MCF 10A (cell line): Measurements from ENCODE around the gene GRM5. TPM values are rescaled to one million over a fixed set of nuclear protein-coding genes. Genes with fewer than 3 reads are reported as not detected.

Source experiments
- BruUV-seq: library from RNA; stranded (reverse); fragments of 400-500 nt; replicated peaks from 2 replicates; lab custom pipeline; 2021; lab: Mats Ljungman, UMichigan
- CTCF ChIA-PET: fragments of 300-600 bp; sonication (Branson Sonifier 250); formaldehyde crosslinking; extraction: SDS; loops from one replicate; lab custom pipeline; 2021; ENCODE audit warnings: antibody characterized with exemption, inconsistent platforms; lab: Yijun Ruan, JAX
- POLR2A ChIA-PET: fragments of 300-600, 350-650 bp; sonication (Branson Sonifier 250); formaldehyde crosslinking; extraction: SDS; loops from one replicate; lab custom pipeline; 2020; ENCODE audit warnings: antibody characterized with exemption, inconsistent platforms; lab: Yijun Ruan, JAX
- DNase-seq: peaks from one replicate; pipeline ENCODE4 v3.0.0-alpha.2; 2018; ENCODE audit not compliant: unreplicated experiment
- H3K27ac Mint-ChIP-seq: one replicate; pipeline ENCODE4 v1.8.0; 2022; ENCODE audit warnings: mild to moderate bottlenecking, low read depth, mixed read lengths; ENCODE audit not compliant: unreplicated experiment
- H3K27me3 Mint-ChIP-seq: one replicate; pipeline ENCODE4 v1.8.0; 2022; ENCODE audit warnings: mixed read lengths; ENCODE audit not compliant: insufficient read depth, unreplicated experiment
- H3K36me3 Mint-ChIP-seq: one replicate; pipeline ENCODE4 v1.8.0; 2022; ENCODE audit warnings: mild to moderate bottlenecking, moderate library complexity, mixed read lengths; ENCODE audit not compliant: insufficient read depth, unreplicated experiment
- H3K4me1 Mint-ChIP-seq: one replicate; pipeline ENCODE4 v1.8.0; 2022; ENCODE audit warnings: mixed read lengths; ENCODE audit not compliant: insufficient read depth, unreplicated experiment
- H3K4me3 Mint-ChIP-seq: one replicate; pipeline ENCODE4 v1.8.0; 2022; ENCODE audit warnings: mild to moderate bottlenecking, moderate library complexity, mixed read lengths; ENCODE audit not compliant: unreplicated experiment
- H3K9me3 Mint-ChIP-seq: one replicate; pipeline ENCODE4 v1.8.0; 2022; ENCODE audit warnings: mixed read lengths; ENCODE audit not compliant: unreplicated experiment
- CTCF ChIP-seq: fragments of 200-600 bp; IDR thresholded peaks from one replicate; pipeline ENCODE4 v1.8.0; 2022; ENCODE audit warnings: antibody characterized with exemption, mild to moderate bottlenecking; ENCODE audit not compliant: unreplicated experiment
- intact Hi-C: fragments of 100-400 bp; cut with micrococcal nuclease; formaldehyde crosslinking; loops from 2 replicates; pipeline ENCODE4 v1.14.1; 2022
- total RNA-seq: library from RNA; stranded (reverse); gene quantifications from 2 replicates; pipeline ENCODE4 v1.2.3, GENCODE V29; 2022

Gene GRM5
- total RNA-seq, 1 experiment from 2014 or later: not detected

GRCh38 chr11:88596786-88597185 lies 469.0 kb downstream of the GRM5 start:
- Mint-ChIP-seq H3K4me3 (no peak overlapping the region), H3K9me3 (no peaks in the 10 kb centered on the region), H3K4me1 (no peaks in the 10 kb centered on the region), H3K27me3 (peaks cover 19% of the 10 kb centered on the region), H3K27ac (no peak overlapping the region), H3K36me3 (no peaks in the 10 kb centered on the region)
- no TSS peak for BruUV-seq
- POLR2A ChIA-PET: no interaction called here
- CTCF ChIA-PET: interaction anchor here (0.9 kb wide), 1 partner anchor 10 kb away, joined by 3 read pairs; no protein-coding TSS in a partner anchor
- intact Hi-C loops: no loop called here
- DNase-seq: peak; percentile 29
- no peak for TF ChIP-seq CTCF

DNA sequence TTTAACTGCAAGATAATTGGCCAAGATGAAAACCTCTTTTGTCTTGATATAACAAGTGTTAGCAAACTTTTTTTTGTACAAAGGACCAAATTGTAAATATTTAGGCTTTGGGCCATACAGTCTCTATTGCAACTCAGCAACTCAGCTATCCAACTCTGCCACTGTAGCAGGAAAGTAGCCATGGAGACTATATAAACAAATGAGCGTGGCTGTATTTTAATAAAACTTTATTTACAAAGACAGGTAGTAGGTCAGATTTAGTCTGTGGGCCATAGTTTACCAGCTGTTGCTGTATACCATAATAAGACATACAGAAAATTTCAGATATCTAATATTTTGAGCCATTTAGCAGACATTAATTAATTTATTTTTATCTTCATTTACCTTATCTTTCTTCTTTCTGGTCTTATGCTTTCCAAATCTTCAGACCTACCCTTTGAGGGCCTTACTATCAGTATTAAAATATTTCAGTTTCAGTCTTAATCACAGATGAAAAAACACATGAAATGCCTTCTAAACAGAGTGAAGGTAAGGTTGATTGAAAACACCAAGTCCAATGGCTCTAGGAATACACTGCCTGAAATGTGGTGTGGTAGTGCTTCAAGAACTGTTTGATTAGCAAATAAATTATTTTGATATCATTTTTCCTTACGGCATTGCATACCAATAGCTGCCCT lies 471.4 kb downstream of the GRM5 start:
- ChIA-PET POLR2A (no interaction called here), CTCF (interaction anchor here (0.7 kb wide), 1 partner anchor 17 kb away, joined by 3 read pairs; no protein-coding TSS in a partner anchor)
- no TSS peak for BruUV-seq
- Mint-ChIP-seq H3K36me3 (no peaks in the 10 kb centered on the region), H3K4me1 (no peaks in the 10 kb centered on the region), H3K27ac (no peak overlapping the region), H3K9me3 (no peaks in the 10 kb centered on the region), H3K4me3 (no peak overlapping the region), H3K27me3 (no peaks in the 10 kb centered on the region)
- intact Hi-C loops: no loop called here
- DNase-seq: no peak
- no peak for TF ChIP-seq CTCF

DNA sequence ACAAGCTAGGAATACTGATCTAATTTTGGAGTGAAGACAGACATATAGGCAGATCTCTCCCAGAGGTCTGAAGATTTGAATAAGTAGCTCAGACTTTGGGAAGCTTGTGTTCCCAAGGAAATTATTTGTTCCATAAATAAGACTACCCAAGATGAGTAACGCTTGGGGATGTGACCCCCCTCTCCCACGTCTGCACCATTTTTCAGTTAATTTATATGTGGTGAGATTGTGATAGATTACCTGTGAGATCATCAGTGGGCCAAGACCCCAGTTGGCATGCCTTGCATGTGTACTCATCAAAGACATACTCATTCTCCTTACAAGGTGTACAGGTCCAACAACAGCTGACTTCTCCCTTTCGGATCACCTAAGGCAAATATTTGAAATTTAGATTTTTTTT lies 475.4 kb downstream of the GRM5 start:
- Mint-ChIP-seq H3K36me3 (no peaks in the 10 kb centered on the region), H3K9me3 (no peaks in the 10 kb centered on the region), H3K4me3 (no peak overlapping the region), H3K27ac (no peak overlapping the region), H3K4me1 (no peaks in the 10 kb centered on the region), H3K27me3 (peaks cover 15% of the 10 kb centered on the region)
- no TSS peak for BruUV-seq
- ChIA-PET CTCF (no interaction called here), POLR2A (interaction anchor here (0.5 kb wide), 1 partner anchor 76 kb away, joined by 3 read pairs; no protein-coding TSS in a partner anchor)
- DNase-seq: no peak
- TF ChIP-seq CTCF: no peak
- intact Hi-C loops: no loop called here

- no peak overlapping the region for H3K4me3 Mint-ChIP-seq
- peaks cover 7% of the 10 kb centered on the region for H3K36me3 Mint-ChIP-seq
- H3K9me3 Mint-ChIP-seq: no peaks in the 10 kb centered on the region
- POLR2A ChIA-PET: interaction anchor here (0.7 kb wide), 1 partner anchor 89 kb away, joined by 3 read pairs; no protein-coding TSS in a partner anchor
- H3K27ac Mint-ChIP-seq: no peak overlapping the region
- DNase-seq: no peak
- CTCF ChIA-PET: interaction anchor here (0.6 to 0.7 kb wide), 2 partner anchors 12 to 30 kb away, joined by 3 read pairs; no protein-coding TSS in a partner anchor
- BruUV-seq: no TSS peak
- no peaks in the 10 kb centered on the region for H3K4me1 Mint-ChIP-seq
- intact Hi-C loops: no loop called here
- no peak for TF ChIP-seq CTCF
- H3K27me3 Mint-ChIP-seq: peaks cover 64% of the 10 kb centered on the region
Observed at GRCh38 chr11:88583251-88583650, 482.5 kb downstream of the GRM5 start.
